ENCODE data around the gene AFAP1.

The AFAP1 gene

DNA sequence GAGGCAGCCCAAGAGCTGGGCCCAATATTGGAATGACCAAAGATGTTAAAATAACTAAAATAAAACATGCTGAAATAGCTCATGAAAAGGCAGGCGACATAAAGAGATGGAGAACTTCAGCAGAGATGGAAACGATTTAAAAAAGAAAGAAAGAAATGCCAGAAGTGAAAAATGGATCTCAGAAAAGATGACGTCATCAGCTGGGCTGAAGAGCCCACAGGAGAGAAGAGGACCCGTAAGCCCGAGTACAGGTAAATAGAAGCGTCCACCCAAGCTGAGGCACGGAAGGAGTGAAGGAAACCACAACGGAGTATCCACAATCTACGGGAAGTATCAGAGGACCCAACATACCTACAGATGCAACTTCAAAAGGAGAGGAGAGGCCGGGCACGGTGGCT, 112.8 kb downstream of the AFAP1 start:
- TF ChIP-seq CTCF (IDR thresholded peaks at IDR 0.05; ENCODE audit: low read depth, low read length): no peak
- H3K4me3 ChIP-seq (replicated peaks in 1 of 2; ENCODE audit: low read depth in 2 of 2, low read length in 2 of 2): no peak overlapping the region
- DNase-seq (ENCODE audit: low read depth in 2 of 2): no peak

DNA sequence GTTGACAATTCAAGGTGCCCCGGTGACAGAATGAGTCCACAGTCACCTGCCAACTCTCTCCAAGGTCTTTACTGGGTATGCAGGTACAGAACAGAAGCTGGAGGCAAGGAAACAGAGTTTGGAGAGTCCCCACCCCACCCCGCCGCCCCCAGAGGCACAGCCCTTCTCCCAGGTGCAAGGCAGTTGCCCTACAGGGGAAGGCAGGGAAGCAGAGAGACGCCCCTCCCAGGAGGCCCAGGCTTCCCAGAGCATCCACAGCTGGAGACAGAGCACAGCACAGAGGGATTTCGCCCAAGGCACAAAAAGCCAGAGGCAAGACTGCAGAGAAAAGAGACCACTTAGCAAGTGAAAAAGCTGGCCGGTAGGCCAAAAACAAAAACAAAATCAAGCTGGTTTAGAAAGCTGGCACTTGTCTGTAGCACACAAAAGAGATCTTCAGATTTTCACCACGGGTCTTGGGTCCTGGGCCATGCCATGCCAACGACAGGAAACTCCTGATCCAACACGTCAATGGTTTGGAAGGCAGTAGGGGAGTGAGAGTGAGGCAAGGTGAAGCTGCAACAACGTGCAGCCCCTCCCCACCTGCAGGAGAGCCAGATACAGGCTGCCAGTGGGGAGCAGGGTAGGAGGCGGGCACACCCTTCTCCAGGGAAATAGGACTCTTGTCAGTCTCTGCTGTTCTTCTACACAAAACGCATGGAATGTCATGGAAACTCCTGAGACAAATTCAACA, 113.3 kb downstream of the AFAP1 start:
- TF ChIP-seq CTCF (IDR thresholded peaks at IDR 0.05; ENCODE audit: low read depth, low read length): no peak
- no peak overlapping the region for H3K4me3 ChIP-seq (replicated peaks in 1 of 2; ENCODE audit: low read depth in 2 of 2, low read length in 2 of 2)
- DNase-seq (ENCODE audit: low read depth in 2 of 2): no peak

GRCh38 chr4:7824218-7824617, 115.4 kb downstream of the AFAP1 start:
- DNase-seq (ENCODE audit: low read depth in 2 of 2): peak in 1 of 2 donors; percentile 73
- H3K4me3 ChIP-seq (replicated peaks in 1 of 2; ENCODE audit: low read depth in 2 of 2, low read length in 2 of 2): no peak overlapping the region
- TF ChIP-seq CTCF (IDR thresholded peaks at IDR 0.05; ENCODE audit: low read depth, low read length): no peak

DNA sequence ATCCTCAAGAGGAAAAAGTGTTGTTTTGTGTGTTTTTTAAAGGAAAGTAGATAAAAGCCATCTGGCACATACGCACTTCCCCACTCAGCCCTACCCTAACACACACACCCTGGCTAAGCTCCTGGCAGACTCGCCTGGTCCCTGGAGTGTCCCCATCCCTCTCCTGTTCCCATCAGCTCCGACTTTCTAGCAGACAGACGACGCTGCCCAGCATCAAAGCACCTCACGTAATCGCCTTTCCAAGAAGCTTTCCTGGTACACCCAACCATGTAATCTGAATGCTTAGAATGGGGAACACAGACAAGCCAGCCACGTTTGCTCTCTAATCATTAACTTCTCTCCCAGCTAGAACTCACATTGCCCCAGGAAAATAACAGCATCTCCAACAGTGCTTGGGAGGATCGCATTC, 116.2 kb downstream of the AFAP1 start:
- peak; percentile 54 to 90 for DNase-seq (ENCODE audit: low read depth in 2 of 2)

GRCh38 chr4:7822877-7823276, 116.8 kb downstream of the AFAP1 start:
- H3K4me3 ChIP-seq (replicated peaks in 1 of 2; ENCODE audit: low read depth in 2 of 2, low read length in 2 of 2): no peak overlapping the region
- TF ChIP-seq CTCF (IDR thresholded peaks at IDR 0.05; ENCODE audit: low read depth, low read length): no peak
- DNase-seq (ENCODE audit: low read depth in 2 of 2): no peak

More for the DNA sequence above, 116.2 kb downstream of the AFAP1 start:
- no peak overlapping the region for H3K4me3 ChIP-seq (replicated peaks in 1 of 2; ENCODE audit: low read depth in 2 of 2, low read length in 2 of 2)
- no peak for TF ChIP-seq CTCF (IDR thresholded peaks at IDR 0.05; ENCODE audit: low read depth, low read length)

- DNase-seq (ENCODE audit: low read depth in 2 of 2): no peak
- no peak for TF ChIP-seq CTCF (IDR thresholded peaks at IDR 0.05; ENCODE audit: low read depth, low read length)
- H3K4me3 ChIP-seq (replicated peaks in 1 of 2; ENCODE audit: low read depth in 2 of 2, low read length in 2 of 2): no peak overlapping the region
Measured at GRCh38 chr4:7822137-7822505, 117.5 kb downstream of the AFAP1 start.
